ENCODE data around the gene CMSS1.

CMSS1 gene

DNA sequence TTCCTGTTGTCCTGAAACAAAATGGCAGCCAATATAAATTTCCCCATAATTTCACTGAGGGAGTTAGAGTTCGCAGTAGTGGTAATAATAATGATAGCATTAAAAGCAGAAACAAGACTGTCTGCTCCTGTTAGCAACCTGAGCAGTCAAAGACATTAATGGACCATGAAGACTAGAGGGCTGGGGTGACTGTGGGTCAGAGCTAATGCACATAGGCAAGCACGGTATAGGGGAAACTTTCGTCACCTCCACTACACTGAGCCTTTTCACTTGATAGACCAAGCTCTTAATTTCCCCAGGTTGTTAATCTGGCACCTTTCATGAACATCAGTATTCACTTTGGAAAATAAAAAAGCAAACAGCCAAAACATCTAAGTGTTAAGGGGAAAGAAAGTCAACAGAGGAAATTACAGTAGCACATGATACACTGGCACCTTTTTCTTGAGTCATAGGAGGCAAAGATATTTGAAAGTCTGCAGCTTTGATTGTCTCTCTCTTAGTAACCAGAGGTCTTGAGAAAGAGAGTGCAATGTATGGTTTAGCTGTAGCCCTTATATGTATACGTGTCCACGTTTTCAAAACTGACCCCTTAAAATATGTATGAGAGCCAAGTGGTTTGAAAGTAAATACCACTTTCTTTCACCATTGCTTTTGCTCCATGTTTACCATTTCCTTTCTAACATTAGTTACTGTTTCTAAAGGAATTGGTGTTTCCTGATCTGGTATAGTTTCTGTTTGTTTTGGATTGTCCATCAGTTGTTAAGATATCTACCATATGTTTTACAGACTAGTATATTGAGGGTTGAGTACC lies 191.8 kb downstream of the CMSS1 start:
- ATAC-seq: no peak
- TF ChIP-seq ISL1 (CRISPR knock-in tag; IDR thresholded peaks at IDR 0.05): no peak
- TF ChIP-seq, protein P1, sequence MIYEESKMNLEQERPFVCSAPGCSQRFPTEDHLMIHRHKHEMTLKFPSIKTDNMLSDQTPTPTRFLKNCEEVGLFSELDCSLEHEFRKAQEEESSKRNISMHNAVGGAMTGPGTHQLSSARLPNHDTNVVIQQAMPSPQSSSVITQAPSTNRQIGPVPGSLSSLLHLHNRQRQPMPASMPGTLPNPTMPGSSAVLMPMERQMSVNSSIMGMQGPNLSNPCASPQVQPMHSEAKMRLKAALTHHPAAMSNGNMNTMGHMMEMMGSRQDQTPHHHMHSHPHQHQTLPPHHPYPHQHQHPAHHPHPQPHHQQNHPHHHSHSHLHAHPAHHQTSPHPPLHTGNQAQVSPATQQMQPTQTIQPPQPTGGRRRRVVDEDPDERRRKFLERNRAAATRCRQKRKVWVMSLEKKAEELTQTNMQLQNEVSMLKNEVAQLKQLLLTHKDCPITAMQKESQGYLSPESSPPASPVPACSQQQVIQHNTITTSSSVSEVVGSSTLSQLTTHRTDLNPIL (CRISPR knock-in tag; IDR thresholded peaks at IDR 0.05; ENCODE audit: low read depth): no peak

DNA sequence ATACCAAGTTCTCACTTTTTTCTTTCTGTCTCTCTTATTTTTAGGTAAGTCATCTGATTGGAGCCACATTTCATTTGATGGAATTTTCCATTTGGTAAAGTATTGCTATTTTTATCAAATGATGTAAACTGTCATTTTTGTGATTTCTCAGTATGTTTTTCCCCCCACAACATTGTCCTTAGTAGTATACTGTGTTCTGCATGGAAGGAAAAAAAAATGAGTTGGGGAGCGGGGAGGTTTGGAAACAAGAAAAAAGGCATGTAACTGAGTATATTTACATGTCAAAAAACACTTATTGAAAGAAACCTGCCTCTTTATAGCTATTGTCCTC lies 192.4 kb downstream of the CMSS1 start:
- no peak for ATAC-seq
- TF ChIP-seq ZFP3 (CRISPR knock-in tag; IDR thresholded peaks at IDR 0.05): no peak
- no peak for TF ChIP-seq ZC3H10 (CRISPR knock-in tag; IDR thresholded peaks at IDR 0.05)
- TF ChIP-seq, protein P1 (CRISPR knock-in tag; IDR thresholded peaks at IDR 0.05; ENCODE audit: low read depth): no peak
- TF ChIP-seq CSDC2 (CRISPR knock-in tag; IDR thresholded peaks at IDR 0.05): no peak
- TF ChIP-seq ZNF70 (CRISPR knock-in tag; IDR thresholded peaks at IDR 0.05): no peak
- TF ChIP-seq ISL1 (CRISPR knock-in tag; IDR thresholded peaks at IDR 0.05): no peak
- no peak for TF ChIP-seq GLIS3 (CRISPR knock-in tag; IDR thresholded peaks at IDR 0.05)
- TF ChIP-seq BACH2 (CRISPR knock-in tag; IDR thresholded peaks at IDR 0.05; ENCODE audit: borderline replicate concordance): no peak
- TF ChIP-seq PPARA (CRISPR knock-in tag; IDR thresholded peaks at IDR 0.05; ENCODE audit: borderline replicate concordance): no peak
- no peak for TF ChIP-seq ZNF565 (CRISPR knock-in tag; conservative IDR thresholded peaks at IDR 0.05; ENCODE audit: low read depth)
- TF ChIP-seq ZNF8 (CRISPR knock-in tag; IDR thresholded peaks at IDR 0.05): no peak
- TF ChIP-seq RARB (CRISPR knock-in tag; IDR thresholded peaks at IDR 0.05): no peak
- TF ChIP-seq, protein P2, sequence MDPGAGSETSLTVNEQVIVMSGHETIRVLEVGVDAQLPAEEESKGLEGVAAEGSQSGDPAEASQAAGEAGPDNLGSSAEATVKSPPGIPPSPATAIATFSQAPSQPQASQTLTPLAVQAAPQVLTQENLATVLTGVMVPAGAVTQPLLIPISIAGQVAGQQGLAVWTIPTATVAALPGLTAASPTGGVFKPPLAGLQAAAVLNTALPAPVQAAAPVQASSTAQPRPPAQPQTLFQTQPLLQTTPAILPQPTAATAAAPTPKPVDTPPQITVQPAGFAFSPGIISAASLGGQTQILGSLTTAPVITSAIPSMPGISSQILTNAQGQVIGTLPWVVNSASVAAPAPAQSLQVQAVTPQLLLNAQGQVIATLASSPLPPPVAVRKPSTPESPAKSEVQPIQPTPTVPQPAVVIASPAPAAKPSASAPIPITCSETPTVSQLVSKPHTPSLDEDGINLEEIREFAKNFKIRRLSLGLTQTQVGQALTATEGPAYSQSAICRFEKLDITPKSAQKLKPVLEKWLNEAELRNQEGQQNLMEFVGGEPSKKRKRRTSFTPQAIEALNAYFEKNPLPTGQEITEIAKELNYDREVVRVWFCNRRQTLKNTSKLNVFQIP (CRISPR knock-in tag; IDR thresholded peaks at IDR 0.05; ENCODE audit: borderline replicate concordance, low read depth): no peak

DNA sequence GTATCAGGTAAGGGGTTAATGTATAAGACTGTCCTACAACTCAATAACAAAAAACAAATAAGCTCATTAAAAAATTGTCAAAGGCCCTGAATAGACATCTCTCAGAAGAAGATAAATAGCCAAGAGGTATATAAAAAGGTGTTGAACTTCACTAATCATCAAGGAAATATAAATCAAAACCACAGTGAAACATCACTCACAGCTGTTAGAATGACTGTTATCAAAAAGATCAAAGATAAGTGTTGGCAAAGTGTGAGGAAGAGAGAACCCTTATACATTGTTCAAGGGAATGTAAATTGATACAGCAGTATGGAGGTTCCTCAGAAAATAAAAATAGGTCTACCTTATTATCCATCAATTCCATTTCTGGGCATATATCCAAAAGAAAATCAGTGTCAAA lies 201.1 kb downstream of the CMSS1 start:
- TF ChIP-seq ZFP30 (CRISPR knock-in tag; IDR thresholded peaks at IDR 0.05) (no peak), GLIS3 (CRISPR knock-in tag; IDR thresholded peaks at IDR 0.05) (no peak), ESRRG (CRISPR knock-in tag; IDR thresholded peaks at IDR 0.05) (no peak), BACH2 (CRISPR knock-in tag; IDR thresholded peaks at IDR 0.05; ENCODE audit: borderline replicate concordance) (no peak), TCF4 (CRISPR knock-in tag; IDR thresholded peaks at IDR 0.05; ENCODE audit: borderline replicate concordance) (no peak), ARNTL (CRISPR knock-in tag; IDR thresholded peaks at IDR 0.05; ENCODE audit: borderline replicate concordance, low read depth) (no peak), PPARA (CRISPR knock-in tag; IDR thresholded peaks at IDR 0.05; ENCODE audit: borderline replicate concordance) (no peak)
- TF ChIP-seq, protein P3, sequence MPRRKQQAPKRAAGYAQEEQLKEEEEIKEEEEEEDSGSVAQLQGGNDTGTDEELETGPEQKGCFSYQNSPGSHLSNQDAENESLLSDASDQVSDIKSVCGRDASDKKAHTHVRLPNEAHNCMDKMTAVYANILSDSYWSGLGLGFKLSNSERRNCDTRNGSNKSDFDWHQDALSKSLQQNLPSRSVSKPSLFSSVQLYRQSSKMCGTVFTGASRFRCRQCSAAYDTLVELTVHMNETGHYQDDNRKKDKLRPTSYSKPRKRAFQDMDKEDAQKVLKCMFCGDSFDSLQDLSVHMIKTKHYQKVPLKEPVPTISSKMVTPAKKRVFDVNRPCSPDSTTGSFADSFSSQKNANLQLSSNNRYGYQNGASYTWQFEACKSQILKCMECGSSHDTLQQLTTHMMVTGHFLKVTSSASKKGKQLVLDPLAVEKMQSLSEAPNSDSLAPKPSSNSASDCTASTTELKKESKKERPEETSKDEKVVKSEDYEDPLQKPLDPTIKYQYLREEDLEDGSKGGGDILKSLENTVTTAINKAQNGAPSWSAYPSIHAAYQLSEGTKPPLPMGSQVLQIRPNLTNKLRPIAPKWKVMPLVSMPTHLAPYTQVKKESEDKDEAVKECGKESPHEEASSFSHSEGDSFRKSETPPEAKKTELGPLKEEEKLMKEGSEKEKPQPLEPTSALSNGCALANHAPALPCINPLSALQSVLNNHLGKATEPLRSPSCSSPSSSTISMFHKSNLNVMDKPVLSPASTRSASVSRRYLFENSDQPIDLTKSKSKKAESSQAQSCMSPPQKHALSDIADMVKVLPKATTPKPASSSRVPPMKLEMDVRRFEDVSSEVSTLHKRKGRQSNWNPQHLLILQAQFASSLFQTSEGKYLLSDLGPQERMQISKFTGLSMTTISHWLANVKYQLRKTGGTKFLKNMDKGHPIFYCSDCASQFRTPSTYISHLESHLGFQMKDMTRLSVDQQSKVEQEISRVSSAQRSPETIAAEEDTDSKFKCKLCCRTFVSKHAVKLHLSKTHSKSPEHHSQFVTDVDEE (CRISPR knock-in tag; IDR thresholded peaks at IDR 0.05): no peak
- ATAC-seq: no peak

DNA sequence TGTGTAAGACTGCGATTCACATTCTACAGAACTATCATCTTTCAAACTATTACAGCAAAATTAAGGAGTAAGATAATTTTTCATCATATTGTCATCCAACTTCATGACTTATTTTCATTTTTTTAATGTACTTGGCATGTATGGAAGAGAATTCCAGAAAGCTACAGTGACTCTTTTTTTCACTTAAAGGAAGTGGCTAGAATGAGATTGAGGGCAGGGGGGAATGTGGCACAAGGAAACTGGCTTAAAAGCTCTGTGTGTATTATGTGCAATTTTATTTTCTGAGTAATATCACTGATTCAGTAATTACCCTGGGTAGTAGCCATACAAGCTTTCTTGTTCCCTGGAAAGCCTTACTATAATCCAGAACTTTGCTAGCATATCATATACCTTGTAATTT lies 202.1 kb downstream of the CMSS1 start:
- peak; percentile 51 for ATAC-seq
- TF ChIP-seq, protein P1 (CRISPR knock-in tag; IDR thresholded peaks at IDR 0.05; ENCODE audit: low read depth): no peak
- no peak for TF ChIP-seq ARNTL (CRISPR knock-in tag; IDR thresholded peaks at IDR 0.05; ENCODE audit: borderline replicate concordance, low read depth)
- TF ChIP-seq BACH2 (CRISPR knock-in tag; IDR thresholded peaks at IDR 0.05; ENCODE audit: borderline replicate concordance): no peak
- no peak for TF ChIP-seq CSDC2 (CRISPR knock-in tag; IDR thresholded peaks at IDR 0.05)
- 0 out of 2 replicates have a peak, but pooled peaks have one; percentile 24 for TF ChIP-seq ISL1 (CRISPR knock-in tag; IDR thresholded peaks at IDR 0.05)
- TF ChIP-seq ZNF70 (CRISPR knock-in tag; IDR thresholded peaks at IDR 0.05): no peak
- TF ChIP-seq, protein P4, sequence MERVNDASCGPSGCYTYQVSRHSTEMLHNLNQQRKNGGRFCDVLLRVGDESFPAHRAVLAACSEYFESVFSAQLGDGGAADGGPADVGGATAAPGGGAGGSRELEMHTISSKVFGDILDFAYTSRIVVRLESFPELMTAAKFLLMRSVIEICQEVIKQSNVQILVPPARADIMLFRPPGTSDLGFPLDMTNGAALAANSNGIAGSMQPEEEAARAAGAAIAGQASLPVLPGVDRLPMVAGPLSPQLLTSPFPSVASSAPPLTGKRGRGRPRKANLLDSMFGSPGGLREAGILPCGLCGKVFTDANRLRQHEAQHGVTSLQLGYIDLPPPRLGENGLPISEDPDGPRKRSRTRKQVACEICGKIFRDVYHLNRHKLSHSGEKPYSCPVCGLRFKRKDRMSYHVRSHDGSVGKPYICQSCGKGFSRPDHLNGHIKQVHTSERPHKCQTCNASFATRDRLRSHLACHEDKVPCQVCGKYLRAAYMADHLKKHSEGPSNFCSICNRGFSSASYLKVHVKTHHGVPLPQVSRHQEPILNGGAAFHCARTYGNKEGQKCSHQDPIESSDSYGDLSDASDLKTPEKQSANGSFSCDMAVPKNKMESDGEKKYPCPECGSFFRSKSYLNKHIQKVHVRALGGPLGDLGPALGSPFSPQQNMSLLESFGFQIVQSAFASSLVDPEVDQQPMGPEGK (CRISPR knock-in tag; IDR thresholded peaks at IDR 0.05; ENCODE audit: borderline replicate concordance): no peak

Data from SK-N-SH treated with all-trans-retinoic acid at 6 μM for 48 hours (cell line).